ENCODE measurements around the gene DDX51.

DDX51 gene

DNA sequence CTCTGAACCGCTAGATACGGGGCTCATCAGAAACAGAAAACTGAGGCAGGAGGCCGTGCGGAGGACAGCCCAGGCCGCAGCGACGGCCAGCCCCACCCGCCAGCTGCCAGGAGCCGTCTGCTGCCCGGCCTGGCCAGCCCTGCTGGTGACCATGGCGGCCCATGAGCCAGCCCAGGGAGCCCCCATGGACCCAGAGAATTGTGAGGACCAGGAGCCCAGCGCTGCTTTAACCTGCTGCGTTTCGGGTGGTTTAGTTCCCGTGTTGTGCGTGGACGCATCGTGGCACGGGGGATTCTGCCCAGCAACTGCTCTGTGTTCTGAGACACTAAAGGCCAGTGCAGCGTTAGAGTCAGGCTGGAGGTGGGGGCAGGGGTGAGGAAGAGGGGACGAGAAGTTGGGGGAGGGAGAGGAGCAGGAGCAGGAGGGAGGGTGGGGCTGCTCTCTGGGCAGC, 44.4 kb upstream of the DDX51 start:
- TF ChIP-seq, protein P1, sequence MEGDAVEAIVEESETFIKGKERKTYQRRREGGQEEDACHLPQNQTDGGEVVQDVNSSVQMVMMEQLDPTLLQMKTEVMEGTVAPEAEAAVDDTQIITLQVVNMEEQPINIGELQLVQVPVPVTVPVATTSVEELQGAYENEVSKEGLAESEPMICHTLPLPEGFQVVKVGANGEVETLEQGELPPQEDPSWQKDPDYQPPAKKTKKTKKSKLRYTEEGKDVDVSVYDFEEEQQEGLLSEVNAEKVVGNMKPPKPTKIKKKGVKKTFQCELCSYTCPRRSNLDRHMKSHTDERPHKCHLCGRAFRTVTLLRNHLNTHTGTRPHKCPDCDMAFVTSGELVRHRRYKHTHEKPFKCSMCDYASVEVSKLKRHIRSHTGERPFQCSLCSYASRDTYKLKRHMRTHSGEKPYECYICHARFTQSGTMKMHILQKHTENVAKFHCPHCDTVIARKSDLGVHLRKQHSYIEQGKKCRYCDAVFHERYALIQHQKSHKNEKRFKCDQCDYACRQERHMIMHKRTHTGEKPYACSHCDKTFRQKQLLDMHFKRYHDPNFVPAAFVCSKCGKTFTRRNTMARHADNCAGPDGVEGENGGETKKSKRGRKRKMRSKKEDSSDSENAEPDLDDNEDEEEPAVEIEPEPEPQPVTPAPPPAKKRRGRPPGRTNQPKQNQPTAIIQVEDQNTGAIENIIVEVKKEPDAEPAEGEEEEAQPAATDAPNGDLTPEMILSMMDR (IDR thresholded peaks at IDR 0.05; ENCODE audit: extremely low read depth, missing control alignments): no peak
- no peak for DNase-seq (ENCODE audit: low spot score)

DNA sequence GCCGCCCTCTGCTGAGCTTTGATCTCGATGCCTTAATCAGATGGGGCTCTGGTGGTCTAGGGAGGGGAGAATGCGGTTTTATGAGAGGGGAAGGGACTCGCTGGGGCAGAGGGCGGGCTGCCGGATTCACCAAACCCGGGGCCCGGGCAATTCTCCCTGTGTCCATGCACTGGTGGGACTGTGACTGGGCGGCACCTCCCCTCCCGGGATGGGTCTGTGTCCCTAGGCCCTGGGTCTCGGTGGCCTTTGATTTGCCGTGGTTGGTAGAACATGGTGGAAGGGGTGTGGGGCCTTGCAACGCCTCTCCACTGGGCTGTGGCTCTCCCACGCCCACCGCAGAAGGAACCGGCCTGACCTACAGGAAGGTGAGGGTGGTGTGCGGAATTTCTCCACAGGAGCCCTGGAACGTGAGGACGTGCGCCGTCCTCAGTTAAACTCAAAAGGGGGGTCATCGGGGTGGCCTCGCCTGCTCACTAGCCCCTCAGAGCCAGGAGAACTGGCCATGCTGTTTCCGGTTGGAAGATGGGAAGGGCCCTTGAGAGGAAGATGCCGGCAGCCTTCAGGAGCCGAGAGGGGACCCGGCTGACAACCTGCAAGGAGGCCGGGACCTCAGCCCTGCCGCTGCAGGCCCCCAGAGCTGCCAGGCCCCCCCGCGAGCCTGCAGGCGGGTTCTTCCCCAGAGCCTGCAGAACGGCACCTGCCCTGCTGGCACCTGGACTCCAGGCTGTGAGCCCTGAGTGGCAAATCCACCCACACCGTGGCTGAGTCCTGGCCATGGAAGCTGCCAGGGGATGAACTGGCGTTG, 43.7 kb upstream of the DDX51 start:
- TF ChIP-seq, protein P1 (IDR thresholded peaks at IDR 0.05; ENCODE audit: extremely low read depth, missing control alignments): no peak
- no peak for DNase-seq (ENCODE audit: low spot score)

DNA sequence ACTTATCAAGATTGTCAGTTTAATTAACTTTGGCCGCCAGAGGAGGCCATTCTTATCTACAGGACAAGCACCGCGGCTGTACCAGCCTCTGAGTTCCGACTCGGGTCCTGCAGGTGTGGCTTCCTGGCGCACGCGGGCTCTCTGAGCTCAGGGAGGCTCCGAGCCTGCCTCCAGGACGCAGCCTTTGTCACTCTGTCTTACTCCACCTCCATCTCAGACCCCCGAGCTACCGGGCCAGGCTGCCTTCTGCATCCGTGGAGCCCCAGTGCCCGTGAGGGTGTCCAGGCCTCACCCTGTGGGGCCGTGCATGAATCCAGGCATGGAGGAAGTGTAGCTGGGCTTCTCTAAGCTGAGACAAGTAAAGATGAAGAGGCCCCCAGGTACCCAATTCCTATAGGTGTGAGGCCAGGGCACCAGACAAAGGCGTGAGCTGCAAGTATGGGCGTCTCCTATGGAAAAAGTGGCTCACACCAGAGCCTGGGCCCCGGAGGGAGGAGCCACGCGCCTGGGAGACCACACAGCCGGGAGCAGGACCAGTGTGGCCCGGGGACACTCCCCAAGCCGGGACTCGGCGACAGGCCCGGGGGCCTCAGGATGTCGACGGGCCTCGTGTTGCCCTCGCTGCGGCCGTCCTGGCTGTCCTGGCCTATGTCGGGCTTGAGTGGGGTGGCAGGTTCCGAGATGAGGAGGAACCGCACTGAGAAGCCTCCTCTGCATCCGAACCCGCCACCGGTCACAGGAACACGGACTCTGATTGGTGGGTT, 42.9 kb upstream of the DDX51 start:
- DNase-seq (ENCODE audit: low spot score): no peak
- TF ChIP-seq, protein P1 (IDR thresholded peaks at IDR 0.05; ENCODE audit: extremely low read depth, missing control alignments): no peak

DNA sequence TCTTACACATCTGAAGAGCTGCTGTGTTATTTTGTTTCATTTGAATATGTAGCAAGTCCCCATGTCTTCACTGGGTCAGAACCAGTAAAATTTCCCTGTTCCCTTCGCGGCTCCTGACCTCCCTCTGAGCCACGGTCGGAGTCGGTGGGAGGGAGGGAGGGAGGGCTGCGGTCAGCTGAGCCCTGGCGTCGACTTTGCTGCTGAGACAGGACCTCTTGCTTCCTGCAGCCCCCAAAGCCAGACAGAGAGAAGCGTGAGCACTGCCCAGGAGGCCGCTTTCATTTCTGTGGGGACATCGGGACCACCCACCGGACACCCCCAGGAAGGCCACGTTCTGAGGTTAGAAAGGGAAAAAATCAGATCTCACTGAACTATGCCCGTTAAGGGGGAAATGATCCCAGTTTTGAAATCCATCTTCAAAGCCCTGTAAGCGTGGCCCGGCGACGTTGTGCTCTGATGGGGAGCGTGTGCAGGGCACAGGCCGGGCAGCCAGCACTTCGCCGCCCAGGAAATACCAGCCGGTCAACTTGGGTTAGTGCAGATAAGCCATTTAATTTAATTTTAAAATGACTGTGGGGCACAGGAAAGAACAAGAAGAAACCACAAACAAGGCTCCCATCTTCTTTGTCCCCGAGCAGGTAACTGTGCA, 42.2 kb upstream of the DDX51 start:
- DNase-seq (ENCODE audit: low spot score): no peak
- TF ChIP-seq, protein P1 (IDR thresholded peaks at IDR 0.05; ENCODE audit: extremely low read depth, missing control alignments): no peak

DNA sequence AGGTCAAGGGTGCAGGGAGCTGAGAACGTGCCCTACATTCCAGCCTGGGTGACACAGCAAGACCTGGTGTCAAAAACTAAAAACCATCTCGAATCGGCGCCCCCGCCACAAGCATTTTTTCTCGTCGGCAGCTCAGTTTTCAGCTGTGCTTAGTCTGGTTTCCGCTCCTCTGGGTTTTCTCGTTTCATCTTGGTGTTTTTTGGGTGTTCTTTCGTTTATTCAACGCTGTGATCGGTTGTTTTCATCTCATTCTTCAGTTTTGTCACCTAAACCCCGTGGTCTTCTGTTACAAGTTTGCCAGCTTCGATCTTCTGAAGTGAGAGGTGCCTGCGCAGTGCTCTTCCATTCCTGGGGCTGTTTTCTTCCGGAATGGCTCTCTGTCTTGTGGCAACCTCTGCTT, 41.6 kb upstream of the DDX51 start:
- TF ChIP-seq, protein P1 (IDR thresholded peaks at IDR 0.05; ENCODE audit: extremely low read depth, missing control alignments): no peak
- no peak for DNase-seq (ENCODE audit: low spot score)

DNA sequence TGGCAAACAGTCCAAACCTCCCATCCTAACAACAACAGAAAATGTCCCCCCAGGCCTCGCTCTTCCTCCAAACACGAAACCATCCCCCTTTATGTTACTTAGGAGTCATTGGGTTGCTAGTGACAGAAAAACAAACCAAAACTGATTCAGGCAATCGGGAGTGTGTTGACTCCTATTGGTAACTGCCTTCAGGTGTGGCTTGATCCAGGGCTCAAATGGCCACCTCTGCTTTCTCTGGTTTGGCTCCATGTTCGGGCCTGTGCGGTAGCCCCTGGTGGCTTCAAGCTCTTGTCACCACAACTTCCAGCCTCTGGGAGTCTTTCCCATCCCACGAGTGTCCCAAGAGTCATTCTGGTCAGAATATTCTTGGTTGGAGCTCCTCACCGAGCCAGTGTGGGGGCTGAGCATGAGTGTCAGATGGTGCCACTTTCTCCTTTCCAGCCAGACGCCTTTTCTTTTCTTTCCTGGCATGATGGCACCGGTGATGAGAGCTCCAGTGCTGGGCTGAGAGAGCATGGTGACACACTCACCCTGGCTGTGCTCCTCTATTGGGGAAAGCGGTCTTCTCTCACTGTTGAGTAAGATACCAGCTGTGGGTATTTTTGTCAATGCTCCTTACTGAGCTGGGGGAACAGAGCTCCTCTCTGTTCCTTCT, 38.7 kb upstream of the DDX51 start:
- DNase-seq (ENCODE audit: low spot score): no peak
- TF ChIP-seq, protein P1 (IDR thresholded peaks at IDR 0.05; ENCODE audit: extremely low read depth, missing control alignments): no peak
